PC-9 (cell line): ENCODE results near the gene RAB20. TPM values are rescaled to one million over a fixed set of nuclear protein-coding genes. Genes with fewer than 3 reads are reported as not detected.
"Not testable (repeated sequence)": the region's sequence is repeated elsewhere in the genome, so short reads cannot be mapped to it uniquely, and the experiment has no call there.

Experiments used
- BruUV-seq: library from RNA; stranded (reverse); fragments of 400-500 nt; replicated peaks from 2 replicates; lab custom pipeline; 2021; lab: Mats Ljungman, UMichigan
- CTCF ChIA-PET: fragments of 300-600 bp; sonication (Branson Sonifier 250); formaldehyde crosslinking; loops from one replicate; lab custom pipeline; 2022; ENCODE audit warnings: antibody characterized with exemption; lab: Charles Lee
- POLR2A ChIA-PET: fragments of 300-600 bp; sonication (Branson Sonifier 250); formaldehyde crosslinking; loops from one replicate; lab custom pipeline; 2022; ENCODE audit warnings: antibody characterized with exemption; ENCODE audit not compliant: unreplicated experiment; lab: Charles Lee
- DNase-seq, 2 experiments: peaks; one replicate each; pipeline versions ENCODE4 v3.0.0 to v3.0.0-alpha.2; 2015 to 2022; ENCODE audit warnings: mixed read lengths in 1 of 2
- H2AFZ ChIP-seq: fragments of 200-600 bp; sonication (generic); 2 replicates; pipeline ENCODE4 v1.8.1; 2017; ENCODE audit warnings: antibody characterized with exemption
- H3F3A ChIP-seq: fragments of 200-600 bp; sonication (generic); 2 replicates; pipeline ENCODE4 v1.8.1; 2017; ENCODE audit warnings: antibody characterized with exemption, mild to moderate bottlenecking, low read depth; ENCODE audit not compliant: insufficient read depth
- H3K27ac ChIP-seq: fragments of 200-600 bp; sonication (generic); 2 replicates; pipeline ENCODE4 v1.6.1; 2016; ENCODE audit warnings: mixed run types
- H3K27me3 ChIP-seq: fragments of 200-600 bp; sonication (generic); 2 replicates; pipeline ENCODE4 v1.6.1; 2016; ENCODE audit warnings: low read depth, mixed run types; ENCODE audit not compliant: insufficient read depth
- H3K36me3 ChIP-seq: fragments of 200-600 bp; sonication (generic); 2 replicates; pipeline ENCODE4 v1.6.1; 2016; ENCODE audit warnings: low read depth, mixed run types
- H3K4me1 ChIP-seq: fragments of 200-600 bp; sonication (generic); replicated peaks from 2 replicates; pipeline ENCODE4 v1.6.1; 2016; ENCODE audit warnings: mixed run types; ENCODE audit not compliant: insufficient read depth
- H3K4me2 ChIP-seq: fragments of 200-600 bp; sonication (generic); 2 replicates; pipeline ENCODE4 v1.6.1; 2017; ENCODE audit warnings: mixed run types
- H3K4me3 ChIP-seq: fragments of 200-600 bp; sonication (generic); 2 replicates; pipeline ENCODE4 v1.6.1; 2016; ENCODE audit warnings: mixed run types
- H3K79me2 ChIP-seq: fragments of 200-600 bp; sonication (generic); 2 replicates; pipeline ENCODE4 v1.6.1; 2017; ENCODE audit warnings: low read depth, mixed run types
- H3K9me2 ChIP-seq: fragments of 200-600 bp; sonication (generic); 2 replicates; pipeline ENCODE4 v1.8.1; 2017; ENCODE audit warnings: mild to moderate bottlenecking; ENCODE audit not compliant: insufficient read depth
- H3K9me3 ChIP-seq: fragments of 200-600 bp; sonication (generic); 2 replicates; pipeline ENCODE4 v1.8.1; 2016; ENCODE audit warnings: low read depth; ENCODE audit not compliant: insufficient read depth
- H4K20me1 ChIP-seq: fragments of 200-600 bp; sonication (generic); 2 replicates; pipeline ENCODE4 v1.8.1; 2017; ENCODE audit not compliant: insufficient read depth
- EZH2 ChIP-seq: fragments of 200-600 bp; sonication (generic); IDR thresholded peaks from 2 replicates; pipeline ENCODE4 v1.8.0; 2017; ENCODE audit warnings: antibody characterized with exemption, low read depth
- intact Hi-C: fragments of 100-400 bp; cut with micrococcal nuclease; formaldehyde crosslinking; loops from one replicate; pipeline ENCODE4 v1.10.0; 2022; ENCODE audit not compliant: unreplicated experiment
- total RNA-seq: library from RNA; stranded (reverse); gene quantifications from 2 replicates; pipeline ENCODE4 v1.2.3, GENCODE V29; 2021
- TF ChIP-seq, protein P1 (sequence below): fragments of 200-600 bp; sonication (generic); conservative IDR thresholded peaks from 2 replicates; pipeline ENCODE4 v1.6.1; 2017; ENCODE audit warnings: mixed run types, antibody characterized with exemption, mild to moderate bottlenecking, moderate library complexity

RAB20 gene
- total RNA-seq, 1 experiment from 2014 or later = 31.9 TPM

- H3K4me3 ChIP-seq = no peak overlapping the region
- TF ChIP-seq, protein P1, sequence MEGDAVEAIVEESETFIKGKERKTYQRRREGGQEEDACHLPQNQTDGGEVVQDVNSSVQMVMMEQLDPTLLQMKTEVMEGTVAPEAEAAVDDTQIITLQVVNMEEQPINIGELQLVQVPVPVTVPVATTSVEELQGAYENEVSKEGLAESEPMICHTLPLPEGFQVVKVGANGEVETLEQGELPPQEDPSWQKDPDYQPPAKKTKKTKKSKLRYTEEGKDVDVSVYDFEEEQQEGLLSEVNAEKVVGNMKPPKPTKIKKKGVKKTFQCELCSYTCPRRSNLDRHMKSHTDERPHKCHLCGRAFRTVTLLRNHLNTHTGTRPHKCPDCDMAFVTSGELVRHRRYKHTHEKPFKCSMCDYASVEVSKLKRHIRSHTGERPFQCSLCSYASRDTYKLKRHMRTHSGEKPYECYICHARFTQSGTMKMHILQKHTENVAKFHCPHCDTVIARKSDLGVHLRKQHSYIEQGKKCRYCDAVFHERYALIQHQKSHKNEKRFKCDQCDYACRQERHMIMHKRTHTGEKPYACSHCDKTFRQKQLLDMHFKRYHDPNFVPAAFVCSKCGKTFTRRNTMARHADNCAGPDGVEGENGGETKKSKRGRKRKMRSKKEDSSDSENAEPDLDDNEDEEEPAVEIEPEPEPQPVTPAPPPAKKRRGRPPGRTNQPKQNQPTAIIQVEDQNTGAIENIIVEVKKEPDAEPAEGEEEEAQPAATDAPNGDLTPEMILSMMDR = no peak
- no peak for TF ChIP-seq EZH2
- no peaks in the 10 kb centered on the region for H3K27me3 ChIP-seq
- DNase-seq = no peak
- H3K4me2 ChIP-seq = no peak overlapping the region
- no peaks in the 10 kb centered on the region for H3K9me2 ChIP-seq
- ChIA-PET POLR2A (interaction anchor here (0.7 kb wide), 1 partner anchor 48 kb away, joined by 6 read pairs; no protein-coding TSS in a partner anchor), CTCF (interaction anchor here (0.6 kb wide), 1 partner anchor 145 kb away, joined by 3 read pairs; no protein-coding TSS in a partner anchor)
- H3F3A ChIP-seq = peaks cover 8% of the 10 kb centered on the region; the same call in 1 of the 2 replicates
- no peaks in the 10 kb centered on the region for H4K20me1 ChIP-seq
- H3K4me1 ChIP-seq = peaks cover 8% of the 10 kb centered on the region
- H3K36me3 ChIP-seq = no peaks in the 10 kb centered on the region
- H3K27ac ChIP-seq = no peak overlapping the region
- intact Hi-C loops = no loop called here
- no peak overlapping the region for H2AFZ ChIP-seq
- no peaks in the 10 kb centered on the region for H3K79me2 ChIP-seq
- H3K9me3 ChIP-seq = no peaks in the 10 kb centered on the region
- no TSS peak for BruUV-seq
Measured at GRCh38 chr13:110572778-110573118, 11.2 kb upstream of the RAB20 start.

- H3F3A ChIP-seq = peaks cover 8% of the 10 kb centered on the region; the same call in 1 of the 2 replicates
- H3K4me1 ChIP-seq = peaks cover 8% of the 10 kb centered on the region
- H3K9me2 ChIP-seq = no peaks in the 10 kb centered on the region
- no peak overlapping the region for H3K27ac ChIP-seq
- no peaks in the 10 kb centered on the region for H4K20me1 ChIP-seq
- ChIA-PET POLR2A (interaction anchor here (0.7 kb wide), 1 partner anchor 48 kb away, joined by 6 read pairs; no protein-coding TSS in a partner anchor), CTCF (interaction anchor here (0.6 kb wide), 1 partner anchor 145 kb away, joined by 3 read pairs; no protein-coding TSS in a partner anchor)
- BruUV-seq = no TSS peak
- H3K9me3 ChIP-seq = no peaks in the 10 kb centered on the region
- no peak overlapping the region for H2AFZ ChIP-seq
- intact Hi-C loops = no loop called here
- no peak overlapping the region for H3K4me3 ChIP-seq
- no peaks in the 10 kb centered on the region for H3K27me3 ChIP-seq
- DNase-seq = no peak
- TF ChIP-seq, protein P1 = no peak
- TF ChIP-seq EZH2 = no peak
- no peaks in the 10 kb centered on the region for H3K36me3 ChIP-seq
- no peaks in the 10 kb centered on the region for H3K79me2 ChIP-seq
- H3K4me2 ChIP-seq = no peak overlapping the region
Measured at GRCh38 chr13:110571896-110572777, 10.6 kb upstream of the RAB20 start.

DNA sequence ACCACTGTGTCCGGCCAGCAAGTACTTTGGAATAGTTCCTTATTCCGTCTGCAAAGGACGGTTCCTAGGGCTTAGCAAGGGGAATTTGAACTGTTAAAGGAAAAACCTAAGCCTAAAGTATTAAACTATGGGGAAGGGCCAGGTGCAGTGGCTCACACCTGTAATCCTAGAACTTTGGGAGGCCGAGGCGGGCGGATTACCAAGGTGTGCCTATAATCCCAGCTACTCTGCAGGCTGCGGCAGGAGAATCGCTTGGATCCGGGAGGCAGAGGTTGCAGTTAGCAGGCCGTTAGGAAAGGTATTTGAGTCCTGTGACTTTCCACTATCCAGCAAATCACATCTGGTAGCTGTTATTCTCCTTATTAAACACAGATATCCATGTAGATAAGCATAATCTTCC is 9.4 kb upstream of the RAB20 start:
- H4K20me1 ChIP-seq = no peaks in the 10 kb centered on the region
- no peak overlapping the region for H2AFZ ChIP-seq
- ChIA-PET POLR2A (no interaction called here), CTCF (no interaction called here)
- H3K27me3 ChIP-seq = no peaks in the 10 kb centered on the region
- H3K9me3 ChIP-seq = no peaks in the 10 kb centered on the region
- H3K4me2 ChIP-seq = no peak overlapping the region
- no peaks in the 10 kb centered on the region for H3K9me2 ChIP-seq
- TF ChIP-seq, protein P1 = no peak
- no peak for TF ChIP-seq EZH2
- H3K36me3 ChIP-seq = no peaks in the 10 kb centered on the region
- H3F3A ChIP-seq = peaks cover 8% of the 10 kb centered on the region; the same call in 1 of the 2 replicates
- no peak for DNase-seq
- no peak overlapping the region for H3K4me3 ChIP-seq
- no TSS peak for BruUV-seq
- H3K4me1 ChIP-seq = peaks cover 6% of the 10 kb centered on the region
- intact Hi-C loops = no loop called here
- H3K79me2 ChIP-seq = no peaks in the 10 kb centered on the region
- no peak overlapping the region for H3K27ac ChIP-seq

GRCh38 chr13:110569962-110570361 is 8.4 kb upstream of the RAB20 start:
- intact Hi-C loops, H3K27ac ChIP-seq, H3K4me1 ChIP-seq, BruUV-seq, H3F3A ChIP-seq, H3K9me2 ChIP-seq, H2AFZ ChIP-seq, H3K9me3 ChIP-seq, H3K36me3 ChIP-seq, DNase-seq, H4K20me1 ChIP-seq, H3K4me2 ChIP-seq, H3K4me3 ChIP-seq, H3K79me2 ChIP-seq, H3K27me3 ChIP-seq: not testable (repeated sequence)
- POLR2A ChIA-PET = interaction anchor here (0.6 to 0.7 kb wide), 2 partner anchors 9 to 47 kb away, joined by 3 to 5 read pairs; partner anchors contain the start of gene RAB20
- CTCF ChIA-PET = interaction anchor here (0.7 kb wide), 1 partner anchor 40 kb away, joined by 3 read pairs; no protein-coding TSS in a partner anchor
